Lung (tissue), 12 donors: ENCODE data around the gene ATP5PD. TPM values are rescaled to one million over a fixed set of nuclear protein-coding genes. Genes with fewer than 3 reads are reported as not detected.

Source experiments
- ATAC-seq: fragments of 200-7000 bp; cut with Tn5 transposase; one replicate; pipeline ENCODE4 v1.9.1; 2020; ENCODE audit warnings: moderate number of reproducible peaks; ENCODE audit not compliant: insufficient read depth, low FRiP score
- DNase-seq, 3 donors: peaks; one replicate each; pipeline ENCODE4 v3.0.0-alpha.2; 2013 to 2017
- H3K27ac ChIP-seq, 2 donors: one replicate each; pipeline ENCODE4 v1.5.1; 2013; ENCODE audit warnings: mild to moderate bottlenecking in 2 of 2, moderate library complexity in 2 of 2, control low read depth in 1 of 2, inconsistent platforms in 1 of 2, low read depth in 1 of 2, low read length in 1 of 2
- H3K27me3 ChIP-seq, 3 donors: one replicate each; pipeline ENCODE4 v1.5.1; 2013; ENCODE audit warnings: low read length in 2 of 3; ENCODE audit not compliant: control insufficient read depth in 3 of 3, insufficient read depth in 3 of 3
- H3K36me3 ChIP-seq, 4 donors: one replicate each; pipeline ENCODE4 v1.5.1; 2013; ENCODE audit warnings: low read length in 4 of 4, mild to moderate bottlenecking in 1 of 4, moderate library complexity in 1 of 4; ENCODE audit not compliant: control insufficient read depth in 4 of 4, insufficient read depth in 4 of 4
- H3K4me1 ChIP-seq, 5 donors: one replicate each; pipeline ENCODE4 v1.5.1; 2013; ENCODE audit warnings: low read length in 5 of 5, mild to moderate bottlenecking in 2 of 5, moderate library complexity in 1 of 5; ENCODE audit not compliant: control insufficient read depth in 5 of 5, insufficient read depth in 5 of 5
- H3K4me3 ChIP-seq: one replicate; pipeline ENCODE4 v1.5.1; 2013; ENCODE audit warnings: mild to moderate bottlenecking, control low read depth, moderate library complexity
- H3K9ac ChIP-seq, 2 donors: one replicate each; pipeline ENCODE4 v1.5.1; 2013; ENCODE audit warnings: low read length in 2 of 2, control low read depth in 1 of 2; ENCODE audit not compliant: insufficient read depth in 1 of 2
- H3K9me3 ChIP-seq, 4 donors: one replicate each; pipeline ENCODE4 v1.5.1; 2013; ENCODE audit warnings: low read length in 3 of 4, mild to moderate bottlenecking in 1 of 4, moderate library complexity in 1 of 4; ENCODE audit not compliant: control insufficient read depth in 4 of 4, insufficient read depth in 3 of 4
- WGBS, 2 donors: extraction: QIAGEN DNeasy Blood & Tissue Kit; methylation state at CpG; one replicate each; pipeline ENCODE4 v1.1.7; 2013; 5-methylcytosine and 5-hydroxymethylcytosine counted together
- polyA plus RNA-seq, 2 donors: library from polyadenylated mRNA; stranded (reverse); fragments of 200-250 nt; gene quantifications; one replicate each; pipeline ENCODE4 v1.2.1, GENCODE V29; 2013
- total RNA-seq, 2 donors: library from RNA; depleted of rRNA in 1 of 2; stranded (reverse); fragments of >200 nt in 1 of 2; gene quantifications; one replicate each; pipeline ENCODE4 v1.2.1, GENCODE V29; 2014 to 2021
- TF ChIP-seq, protein P1 (sequence below): IDR thresholded peaks from 2 replicates; pipeline ENCODE4 v1.5.1; 2012; ENCODE audit warnings: mild to moderate bottlenecking; ENCODE audit errors: control extremely low read depth, extremely low read depth
- donor health status: control.
- donor health status: control.
- donor health status: Bipolar disorder and iron deficiency.
- donor health status: healthy.
- donor health status: DM: yes; HTN: yes; CAD: no.

ATP5PD gene
- total and polyA plus RNA-seq, 4 donors = 110 to 736 (median 257) TPM

DNA sequence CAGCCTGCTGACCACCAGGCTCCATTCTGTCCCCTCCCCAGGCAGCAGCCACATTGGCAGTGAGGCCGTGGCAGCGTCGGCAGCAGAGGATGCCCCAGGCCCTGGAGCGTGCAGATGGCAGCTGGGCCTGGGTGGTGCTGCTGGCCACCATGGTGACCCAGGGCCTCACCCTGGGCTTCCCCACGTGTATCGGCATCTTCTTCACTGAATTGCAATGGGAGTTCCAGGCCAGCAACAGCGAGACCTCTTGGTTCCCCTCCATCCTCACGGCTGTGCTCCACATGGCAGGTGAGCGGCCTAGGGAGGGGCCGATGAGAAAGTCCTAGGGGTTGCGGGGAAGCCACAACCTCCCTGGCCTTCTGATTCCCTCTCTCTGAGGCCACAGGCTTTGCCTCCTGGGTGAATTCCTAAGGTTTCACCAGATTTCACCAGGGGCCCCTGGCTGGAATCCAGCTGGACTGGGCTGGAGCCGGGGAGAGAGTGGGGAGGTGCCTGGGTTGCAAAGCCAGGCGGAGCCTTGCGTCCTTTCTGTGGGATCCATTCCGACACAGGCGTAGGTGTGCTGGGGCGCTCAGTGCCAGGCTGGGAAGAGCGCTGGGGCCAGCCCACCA, 46.9 kb upstream of the ATP5PD start:
- no peaks in the 10 kb centered on the region for H3K9me3 ChIP-seq
- H3K27me3 ChIP-seq = no peaks in the 10 kb centered on the region
- WGBS, 2 donors = 79 to 92% methylated on average over 18 of the region's 18 CpGs
- H3K4me3 ChIP-seq = no peak overlapping the region
- TF ChIP-seq, protein P1, sequence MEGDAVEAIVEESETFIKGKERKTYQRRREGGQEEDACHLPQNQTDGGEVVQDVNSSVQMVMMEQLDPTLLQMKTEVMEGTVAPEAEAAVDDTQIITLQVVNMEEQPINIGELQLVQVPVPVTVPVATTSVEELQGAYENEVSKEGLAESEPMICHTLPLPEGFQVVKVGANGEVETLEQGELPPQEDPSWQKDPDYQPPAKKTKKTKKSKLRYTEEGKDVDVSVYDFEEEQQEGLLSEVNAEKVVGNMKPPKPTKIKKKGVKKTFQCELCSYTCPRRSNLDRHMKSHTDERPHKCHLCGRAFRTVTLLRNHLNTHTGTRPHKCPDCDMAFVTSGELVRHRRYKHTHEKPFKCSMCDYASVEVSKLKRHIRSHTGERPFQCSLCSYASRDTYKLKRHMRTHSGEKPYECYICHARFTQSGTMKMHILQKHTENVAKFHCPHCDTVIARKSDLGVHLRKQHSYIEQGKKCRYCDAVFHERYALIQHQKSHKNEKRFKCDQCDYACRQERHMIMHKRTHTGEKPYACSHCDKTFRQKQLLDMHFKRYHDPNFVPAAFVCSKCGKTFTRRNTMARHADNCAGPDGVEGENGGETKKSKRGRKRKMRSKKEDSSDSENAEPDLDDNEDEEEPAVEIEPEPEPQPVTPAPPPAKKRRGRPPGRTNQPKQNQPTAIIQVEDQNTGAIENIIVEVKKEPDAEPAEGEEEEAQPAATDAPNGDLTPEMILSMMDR = no peak
- peak overlapping the region in 1 of 2 donors; percentile 82 for H3K27ac ChIP-seq
- no peak overlapping the region for H3K9ac ChIP-seq
- peaks cover 0 to 38% (median 23%) of the 10 kb centered on the region in 5 donors for H3K4me1 ChIP-seq
- H3K36me3 ChIP-seq = peaks cover 0 to 7% (median 5%) of the 10 kb centered on the region in 4 donors
- DNase-seq (no peak), ATAC-seq (no peak)

GRCh38 chr17:75091855-75092327, 45.1 kb upstream of the ATP5PD start:
- peaks cover 0 to 7% (median 0%) of the 10 kb centered on the region in 4 donors for H3K36me3 ChIP-seq
- peaks cover 0 to 50% (median 23%) of the 10 kb centered on the region in 5 donors for H3K4me1 ChIP-seq
- WGBS, 2 donors = 71 to 82% methylated on average over 10 of the region's 10 CpGs
- peak overlapping the region; percentile 16 to 36 for H3K9ac ChIP-seq
- no peaks in the 10 kb centered on the region for H3K9me3 ChIP-seq
- no peak for DNase-seq
- no peak overlapping the region for H3K4me3 ChIP-seq
- no peaks in the 10 kb centered on the region for H3K27me3 ChIP-seq
- TF ChIP-seq, protein P1 = no peak
- no peak for ATAC-seq
- H3K27ac ChIP-seq = peak overlapping the region in 1 of 2 donors; percentile 82

GRCh38 chr17:75090871-75091854, 44.4 kb upstream of the ATP5PD start:
- Histone ChIP-seq H3K9me3 (no peaks in the 10 kb centered on the region), H3K4me1 (peaks cover 0 to 52% (median 23%) of the 10 kb centered on the region in 5 donors), H3K27ac (peak overlapping the region; percentile 52 to 82), H3K27me3 (no peaks in the 10 kb centered on the region), H3K9ac (peak overlapping the region in 1 of 2 donors; percentile 16), H3K36me3 (peaks cover 0 to 7% (median 0%) of the 10 kb centered on the region in 4 donors), H3K4me3 (no peak overlapping the region)
- ATAC-seq (no peak), DNase-seq (no peak)
- TF ChIP-seq, protein P1 = no peak
- 45 to 71% methylated on average over 19 of the region's 19 CpGs for WGBS, 2 donors
